ENCODE results near the gene APOE. TPM values are rescaled to one million over a fixed set of nuclear protein-coding genes. Genes with fewer than 3 reads are reported as not detected.
"Not testable (repeated sequence)": the region's sequence is repeated elsewhere in the genome, so short reads cannot be mapped to it uniquely, and the experiment has no call there.

Gene APOE
- total and polyA plus RNA-seq, 7 experiments from 2014 or later = 0.41 to 7.9 (median 4.0) TPM; not detected in 2

GRCh38 chr19:44883922-44884321 is 21.7 kb upstream of the APOE start:
- ATAC-seq = no peak

DNA sequence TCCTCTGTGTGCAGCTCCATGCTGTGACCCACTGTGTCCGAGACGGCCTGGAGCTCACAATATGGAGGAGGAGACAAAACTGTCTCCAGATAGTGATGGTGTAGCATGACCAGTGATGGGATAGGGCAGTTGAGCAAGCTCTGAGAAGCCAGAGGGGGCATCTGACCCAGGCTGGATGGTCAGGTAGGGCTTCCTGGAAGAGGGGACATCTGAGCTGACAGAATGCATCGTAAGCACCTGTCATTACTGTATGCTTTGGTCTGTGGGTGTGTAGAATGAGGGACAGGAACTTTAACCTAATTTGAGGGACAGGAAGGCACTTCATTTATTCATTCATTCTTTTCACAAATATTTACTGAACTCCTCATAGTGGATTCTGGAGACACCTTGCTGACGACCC is 21.0 kb upstream of the APOE start:
- no peaks in the 10 kb centered on the region for H3K27me3 ChIP-seq (ENCODE audit: control insufficient read depth in 2 of 2, insufficient read depth in 2 of 2, low read length in 2 of 2)
- Mint-ChIP-seq H3K36me3 (no peaks in the 10 kb centered on the region), H3K27me3 (peaks cover 0 to 8% (median 0%) of the 10 kb centered on the region in 5 donors), H3K4me3 (peak overlapping the region in 1 of 10 donors; percentile 32), H3K27ac (peak overlapping the region in 2 of 9 donors; percentile 23 to 28), H3K9me3 (peaks cover 0 to 2% (median 0%) of the 10 kb centered on the region in 11 donors), H3K4me1 (peaks cover 3 to 9% (median 6%) of the 10 kb centered on the region in 7 donors)
- ChIA-PET POLR2A (no interaction called here), CTCF (interaction anchor here (0.5 to 1.6 kb wide), 3 partner anchors 13 to 347 kb away, joined by 3 to 5 read pairs (median 3); no protein-coding TSS in a partner anchor)
- no peak overlapping the region for H3K4me3 ChIP-seq (ENCODE audit: low read length)
- intact Hi-C loops (cut with micrococcal nuclease) = no loop called here
- ATAC-seq (no peak), DNase-seq (no peak)
- no peaks in the 10 kb centered on the region for H3K9me3 ChIP-seq (ENCODE audit: control insufficient read depth in 2 of 3, low read length in 3 of 3)
- H3K36me3 ChIP-seq (ENCODE audit: control insufficient read depth in 2 of 3, insufficient read depth in 3 of 3, low read length in 3 of 3) = no peaks in the 10 kb centered on the region
- H3K4me1 ChIP-seq (ENCODE audit: control insufficient read depth in 2 of 2, insufficient read depth in 2 of 2, low read length in 2 of 2) = peaks cover under 1 to 2% of the 10 kb centered on the region in 2 donors
- H3K27ac ChIP-seq (ENCODE audit: low read depth, low read length) = no peak overlapping the region

More at GRCh38 chr19:44883922-44884321, 21.7 kb upstream of the APOE start:
- H3K9me3 Mint-ChIP-seq = no peaks in the 10 kb centered on the region
- H3K36me3 Mint-ChIP-seq = no peaks in the 10 kb centered on the region
- ChIA-PET CTCF (interaction anchor here (0.5 to 1.6 kb wide), 4 partner anchors 12 to 382 kb away, joined by 3 to 8 read pairs (median 4); no protein-coding TSS in a partner anchor), POLR2A (interaction anchor here (0.6 kb wide), 1 partner anchor 27 kb away, joined by 3 read pairs; no protein-coding TSS in a partner anchor)
- Histone ChIP-seq H3K4me1 (ENCODE audit: control insufficient read depth in 2 of 2, insufficient read depth in 2 of 2, low read length in 2 of 2) (no peaks in the 10 kb centered on the region), H3K9me3 (ENCODE audit: control insufficient read depth in 2 of 3, low read length in 3 of 3) (no peaks in the 10 kb centered on the region), H3K36me3 (ENCODE audit: control insufficient read depth in 2 of 3, insufficient read depth in 3 of 3, low read length in 3 of 3) (no peaks in the 10 kb centered on the region), H3K4me3 (ENCODE audit: low read length) (no peak overlapping the region), H3K27me3 (ENCODE audit: control insufficient read depth in 2 of 2, insufficient read depth in 2 of 2, low read length in 2 of 2) (no peaks in the 10 kb centered on the region), H3K27ac (ENCODE audit: low read depth, low read length) (no peak overlapping the region)
- DNase-seq = no peak
- intact Hi-C loops (cut with micrococcal nuclease) = no loop called here
- no peak overlapping the region for H3K27ac Mint-ChIP-seq
- H3K4me3 Mint-ChIP-seq = no peak overlapping the region
- H3K27me3 Mint-ChIP-seq = peaks cover 0 to 8% (median 0%) of the 10 kb centered on the region in 5 donors
- peaks cover 0 to 5% (median 1%) of the 10 kb centered on the region in 7 donors for H3K4me1 Mint-ChIP-seq

GRCh38 chr19:44886141-44886540 is 19.5 kb upstream of the APOE start:
- no peak overlapping the region for H3K27ac Mint-ChIP-seq
- Histone ChIP-seq H3K4me3 (ENCODE audit: low read length) (no peak overlapping the region), H3K4me1 (ENCODE audit: control insufficient read depth in 2 of 2, insufficient read depth in 2 of 2, low read length in 2 of 2) (peaks cover 7 to 8% of the 10 kb centered on the region in 2 donors), H3K27ac (ENCODE audit: low read depth, low read length) (no peak overlapping the region), H3K36me3 (ENCODE audit: control insufficient read depth in 2 of 3, insufficient read depth in 3 of 3, low read length in 3 of 3) (no peaks in the 10 kb centered on the region), H3K27me3 (ENCODE audit: control insufficient read depth in 2 of 2, insufficient read depth in 2 of 2, low read length in 2 of 2) (no peaks in the 10 kb centered on the region), H3K9me3 (ENCODE audit: control insufficient read depth in 2 of 3, low read length in 3 of 3) (no peaks in the 10 kb centered on the region)
- peaks cover 6 to 20% (median 13%) of the 10 kb centered on the region in 7 donors for H3K4me1 Mint-ChIP-seq
- H3K9me3 Mint-ChIP-seq = peaks cover 0 to 5% (median 0%) of the 10 kb centered on the region in 11 donors
- peaks cover 0 to 4% (median 0%) of the 10 kb centered on the region in 5 donors for H3K36me3 Mint-ChIP-seq
- ChIA-PET CTCF (no interaction called here), POLR2A (no interaction called here)
- H3K4me3 Mint-ChIP-seq = no peak overlapping the region
- DNase-seq (no peak), ATAC-seq (no peak)
- H3K27me3 Mint-ChIP-seq = peaks cover 0 to 8% (median 0%) of the 10 kb centered on the region in 5 donors
- intact Hi-C loops (cut with micrococcal nuclease) = no loop called here

GRCh38 chr19:44887648-44888047 is 17.9 kb upstream of the APOE start:
- peak overlapping the region in 2 of 9 donors; percentile 43 to 85 for H3K27ac Mint-ChIP-seq
- ChIA-PET CTCF (no interaction called here), POLR2A (no interaction called here)
- ATAC-seq (no peak), DNase-seq (no peak)
- H3K4me1 Mint-ChIP-seq = peaks cover 16 to 33% (median 25%) of the 10 kb centered on the region in 7 donors
- Histone ChIP-seq H3K4me3 (ENCODE audit: low read length) (no peak overlapping the region), H3K27ac (ENCODE audit: low read depth, low read length) (no peak overlapping the region), H3K9me3 (ENCODE audit: control insufficient read depth in 2 of 3, low read length in 3 of 3) (no peaks in the 10 kb centered on the region), H3K4me1 (ENCODE audit: control insufficient read depth in 2 of 2, insufficient read depth in 2 of 2, low read length in 2 of 2) (peaks cover 10 to 20% of the 10 kb centered on the region in 2 donors), H3K36me3 (ENCODE audit: control insufficient read depth in 2 of 3, insufficient read depth in 3 of 3, low read length in 3 of 3) (peaks cover 0 to 5% (median 0%) of the 10 kb centered on the region in 3 experiments), H3K27me3 (ENCODE audit: control insufficient read depth in 2 of 2, insufficient read depth in 2 of 2, low read length in 2 of 2) (no peaks in the 10 kb centered on the region)
- peak overlapping the region in 1 of 10 donors; percentile 10 for H3K4me3 Mint-ChIP-seq
- peaks cover 0 to 3% (median 0%) of the 10 kb centered on the region in 5 donors for H3K27me3 Mint-ChIP-seq
- H3K36me3 Mint-ChIP-seq = peaks cover 0 to 8% (median 0%) of the 10 kb centered on the region in 5 donors
- H3K9me3 Mint-ChIP-seq = peaks cover 0 to 5% (median 0%) of the 10 kb centered on the region in 11 donors
- intact Hi-C loops (cut with micrococcal nuclease) = no loop called here

GRCh38 chr19:44888335-44888734 is 17.3 kb upstream of the APOE start:
- H3K36me3 Mint-ChIP-seq = peaks cover 0 to 13% (median 0%) of the 10 kb centered on the region in 5 donors
- H3K4me3 Mint-ChIP-seq = peak overlapping the region in 2 of 10 donors; percentile 16 to 22
- H3K27me3 Mint-ChIP-seq; H3K4me3 ChIP-seq (ENCODE audit: low read length); intact Hi-C loops (cut with micrococcal nuclease); H3K27ac ChIP-seq (ENCODE audit: low read depth, low read length); DNase-seq; H3K27me3 ChIP-seq (ENCODE audit: control insufficient read depth in 2 of 2, insufficient read depth in 2 of 2, low read length in 2 of 2); H3K9me3 ChIP-seq (ENCODE audit: control insufficient read depth in 2 of 3, low read length in 3 of 3); ATAC-seq; CTCF ChIA-PET; POLR2A ChIA-PET; H3K9me3 Mint-ChIP-seq: not testable (repeated sequence)
- H3K4me1 Mint-ChIP-seq = peaks cover 18 to 40% (median 32%) of the 10 kb centered on the region in 7 donors
- peak overlapping the region in 4 of 9 donors; percentile 32 to 47 (median 38) for H3K27ac Mint-ChIP-seq
- H3K36me3 ChIP-seq (ENCODE audit: control insufficient read depth in 2 of 3, insufficient read depth in 3 of 3, low read length in 3 of 3) = peaks cover 0 to 12% (median 4%) of the 10 kb centered on the region in 3 experiments
- H3K4me1 ChIP-seq (ENCODE audit: control insufficient read depth in 2 of 2, insufficient read depth in 2 of 2, low read length in 2 of 2) = peaks cover 10 to 20% of the 10 kb centered on the region in 2 donors

DNA sequence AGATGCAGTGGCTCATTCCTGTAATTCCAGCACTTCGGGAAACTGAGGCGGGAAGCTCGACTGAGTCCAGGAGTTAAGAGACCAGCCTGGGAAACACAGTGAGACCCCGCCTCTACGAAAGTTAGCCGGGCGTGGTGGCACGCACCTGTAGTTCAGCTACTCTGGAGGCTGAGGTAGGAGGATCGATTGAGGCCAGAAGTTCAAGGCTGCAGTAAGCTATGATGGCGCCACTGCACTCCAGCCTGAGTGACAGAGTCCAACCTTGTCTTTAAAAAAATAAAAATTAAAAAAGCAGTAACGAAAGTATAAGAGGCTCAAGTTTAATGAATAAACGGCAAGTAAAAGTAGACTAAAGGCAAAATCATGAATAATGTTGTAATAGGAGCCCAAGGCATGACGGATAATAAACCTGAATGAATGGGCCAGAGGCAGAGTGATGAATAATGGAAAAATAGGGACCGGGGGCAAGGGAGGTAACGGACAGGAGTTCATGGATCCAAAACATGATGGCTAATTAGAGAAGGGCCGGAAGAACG is 15.7 kb upstream of the APOE start:
- ChIA-PET POLR2A (interaction anchor here (0.6 to 1.8 kb wide), 6 partner anchors 65 to 1368 kb away, joined by 3 to 12 read pairs (median 4); partner anchors contain the start of genes CLPTM1 and PPP1R37), CTCF (no interaction called here)
- H3K4me1 ChIP-seq (ENCODE audit: control insufficient read depth in 2 of 2, insufficient read depth in 2 of 2, low read length in 2 of 2) = peaks cover 10 to 20% of the 10 kb centered on the region in 2 donors
- Mint-ChIP-seq H3K9me3 (peaks cover 0 to 5% (median 0%) of the 10 kb centered on the region in 11 donors), H3K27ac (peak overlapping the region; percentile 90 to 96 (median 94)), H3K4me1 (peaks cover 18 to 44% (median 33%) of the 10 kb centered on the region in 7 donors), H3K27me3 (no peaks in the 10 kb centered on the region), H3K36me3 (peaks cover 0 to 18% (median 3%) of the 10 kb centered on the region in 5 donors), H3K4me3 (peak overlapping the region; percentile 83 to 93 (median 89))
- ATAC-seq (no peak), DNase-seq (no peak)
- H3K27me3 ChIP-seq (ENCODE audit: control insufficient read depth in 2 of 2, insufficient read depth in 2 of 2, low read length in 2 of 2) = no peaks in the 10 kb centered on the region
- H3K9me3 ChIP-seq (ENCODE audit: control insufficient read depth in 2 of 3, low read length in 3 of 3) = no peaks in the 10 kb centered on the region
- peaks cover 0 to 27% (median 8%) of the 10 kb centered on the region in 3 experiments for H3K36me3 ChIP-seq (ENCODE audit: control insufficient read depth in 2 of 3, insufficient read depth in 3 of 3, low read length in 3 of 3)
- H3K4me3 ChIP-seq (ENCODE audit: low read length) = peak overlapping the region; percentile 69
- peak overlapping the region; percentile 84 for H3K27ac ChIP-seq (ENCODE audit: low read depth, low read length)
- intact Hi-C loops (cut with micrococcal nuclease) = loop anchor here (1.0 to 5.0 kb wide), 16 partner anchors 25 to 997 kb away; partner anchors contain the start of genes BLOC1S3 (in 2 of the 2), CLPTM1 (in 2 of the 2), TRAPPC6A (in 2 of the 2) and CLASRP (in 1 of the 2)

Measured in naive thymus-derived CD4-positive, alpha-beta T cell (primary cell).